Measurements from ENCODE around the gene NAT9.

NAT9 gene

GRCh38 chr17:74728702-74729075, 47.5 kb downstream of the NAT9 start:
- DNase-seq (ENCODE audit: low read depth): no peak
- no peak for TF ChIP-seq CTCF (IDR thresholded peaks at IDR 0.05; ENCODE audit: control insufficient read depth, insufficient read depth, low read depth, low read length, missing control alignments)
- no peak overlapping the region for H3K4me3 ChIP-seq (ENCODE audit: control insufficient read depth, low read depth, low read length)

GRCh38 chr17:74728033-74728701, 48.0 kb downstream of the NAT9 start:
- TF ChIP-seq CTCF (IDR thresholded peaks at IDR 0.05; ENCODE audit: control insufficient read depth, insufficient read depth, low read depth, low read length, missing control alignments): no peak
- H3K4me3 ChIP-seq (ENCODE audit: control insufficient read depth, low read depth, low read length): no peak overlapping the region
- no peak for DNase-seq (ENCODE audit: low read depth)

- TF ChIP-seq CTCF (IDR thresholded peaks at IDR 0.05; ENCODE audit: control insufficient read depth, insufficient read depth, low read depth, low read length, missing control alignments): no peak
- no peak for DNase-seq (ENCODE audit: low read depth)
- no peak overlapping the region for H3K4me3 ChIP-seq (ENCODE audit: control insufficient read depth, low read depth, low read length)
Measured at GRCh38 chr17:74725111-74725510, 51.0 kb downstream of the NAT9 start.

- no peak for TF ChIP-seq CTCF (IDR thresholded peaks at IDR 0.05; ENCODE audit: control insufficient read depth, insufficient read depth, low read depth, low read length, missing control alignments)
- no peak for DNase-seq (ENCODE audit: low read depth)
- no peak overlapping the region for H3K4me3 ChIP-seq (ENCODE audit: control insufficient read depth, low read depth, low read length)
Measured at GRCh38 chr17:74723891-74724290, 52.3 kb downstream of the NAT9 start.

- no peak for TF ChIP-seq CTCF (IDR thresholded peaks at IDR 0.05; ENCODE audit: control insufficient read depth, insufficient read depth, low read depth, low read length, missing control alignments)
- H3K4me3 ChIP-seq (ENCODE audit: control insufficient read depth, low read depth, low read length): no peak overlapping the region
- no peak for DNase-seq (ENCODE audit: low read depth)
Measured at GRCh38 chr17:74722782-74723181, 53.4 kb downstream of the NAT9 start.
